Mesothelial cell of epicardium (in vitro differentiated cells): ENCODE data around the gene RPL4. TPM values are rescaled to one million over a fixed set of nuclear protein-coding genes. Genes with fewer than 3 reads are reported as not detected.
"Not testable (repeated sequence)": the region's sequence is repeated elsewhere in the genome, so short reads cannot be mapped to it uniquely, and the experiment has no call there.

ENCODE experiments used
- DNase-seq, 2 experiments: peaks; one replicate each; pipeline ENCODE4 v3.0.0; 2021; ENCODE audit warnings: low spot score in 2 of 2; ENCODE audit not compliant: unreplicated experiment in 2 of 2
- H3K27ac Mint-ChIP-seq: 2 replicates; pipeline ENCODE4 v1.8.0; 2021; ENCODE audit warnings: mixed read lengths
- H3K27me3 Mint-ChIP-seq: 2 replicates; pipeline ENCODE4 v1.8.0; 2021; ENCODE audit warnings: low read depth, mixed read lengths
- H3K36me3 Mint-ChIP-seq: 2 replicates; pipeline ENCODE4 v1.8.0; 2021; ENCODE audit warnings: mixed read lengths
- H3K4me1 Mint-ChIP-seq: 2 replicates; pipeline ENCODE4 v1.8.0; 2021; ENCODE audit warnings: mixed read lengths
- H3K4me3 Mint-ChIP-seq: 2 replicates; pipeline ENCODE4 v1.8.0; 2021; ENCODE audit warnings: mild to moderate bottlenecking, moderate library complexity, mixed read lengths
- H3K9me3 Mint-ChIP-seq: 2 replicates; pipeline ENCODE4 v1.8.0; 2021; ENCODE audit warnings: mixed read lengths
- total RNA-seq: library from RNA; stranded (reverse); gene quantifications from 3 replicates; pipeline ENCODE4 v1.2.1, GENCODE V29; 2021
- TF ChIP-seq, protein P1 (sequence below): fragments of 200-600 bp; sonication (generic); IDR thresholded peaks from one replicate; pipeline ENCODE4 v1.5.0; 2021; ENCODE audit warnings: antibody characterized with exemption; ENCODE audit not compliant: unreplicated experiment

Gene RPL4
- total RNA-seq, 1 donor from 2014 or later: 2,828 TPM

- Mint-ChIP-seq H3K4me1 (no peaks in the 10 kb centered on the region), H3K27ac (no peak overlapping the region), H3K4me3 (no peak overlapping the region), H3K9me3 (no peaks in the 10 kb centered on the region), H3K27me3 (no peaks in the 10 kb centered on the region), H3K36me3 (no peaks in the 10 kb centered on the region)
- no peak for DNase-seq
- TF ChIP-seq, protein P1, sequence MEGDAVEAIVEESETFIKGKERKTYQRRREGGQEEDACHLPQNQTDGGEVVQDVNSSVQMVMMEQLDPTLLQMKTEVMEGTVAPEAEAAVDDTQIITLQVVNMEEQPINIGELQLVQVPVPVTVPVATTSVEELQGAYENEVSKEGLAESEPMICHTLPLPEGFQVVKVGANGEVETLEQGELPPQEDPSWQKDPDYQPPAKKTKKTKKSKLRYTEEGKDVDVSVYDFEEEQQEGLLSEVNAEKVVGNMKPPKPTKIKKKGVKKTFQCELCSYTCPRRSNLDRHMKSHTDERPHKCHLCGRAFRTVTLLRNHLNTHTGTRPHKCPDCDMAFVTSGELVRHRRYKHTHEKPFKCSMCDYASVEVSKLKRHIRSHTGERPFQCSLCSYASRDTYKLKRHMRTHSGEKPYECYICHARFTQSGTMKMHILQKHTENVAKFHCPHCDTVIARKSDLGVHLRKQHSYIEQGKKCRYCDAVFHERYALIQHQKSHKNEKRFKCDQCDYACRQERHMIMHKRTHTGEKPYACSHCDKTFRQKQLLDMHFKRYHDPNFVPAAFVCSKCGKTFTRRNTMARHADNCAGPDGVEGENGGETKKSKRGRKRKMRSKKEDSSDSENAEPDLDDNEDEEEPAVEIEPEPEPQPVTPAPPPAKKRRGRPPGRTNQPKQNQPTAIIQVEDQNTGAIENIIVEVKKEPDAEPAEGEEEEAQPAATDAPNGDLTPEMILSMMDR: no peak
Measured at GRCh38 chr15:66472176-66472999, 32.3 kb downstream of the RPL4 start.

DNA sequence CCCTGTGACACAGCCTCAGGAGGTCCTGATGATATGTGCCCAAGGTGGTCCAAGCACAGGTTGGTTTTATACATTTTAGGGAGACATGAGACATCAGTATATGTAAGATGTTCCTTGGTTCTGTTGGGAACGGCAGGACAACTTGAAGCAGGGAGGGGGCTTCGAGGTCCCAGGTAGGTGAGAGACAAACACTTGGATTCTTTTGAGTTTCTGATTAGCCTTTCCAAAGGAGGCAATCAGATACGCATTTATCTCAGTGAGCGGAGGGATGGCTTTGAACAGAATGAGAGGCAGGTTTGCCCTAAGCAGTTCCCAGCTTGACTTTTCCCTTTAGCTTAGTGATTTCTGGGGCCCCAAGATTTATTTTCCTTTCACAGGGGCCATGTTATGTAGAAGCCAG lies 33.8 kb downstream of the RPL4 start:
- not testable (repeated sequence) for H3K27me3 Mint-ChIP-seq, H3K36me3 Mint-ChIP-seq, H3K27ac Mint-ChIP-seq, H3K4me3 Mint-ChIP-seq, H3K9me3 Mint-ChIP-seq, H3K4me1 Mint-ChIP-seq, DNase-seq

- H3K27ac Mint-ChIP-seq, H3K27me3 Mint-ChIP-seq, H3K4me3 Mint-ChIP-seq, DNase-seq, H3K4me1 Mint-ChIP-seq: not testable (repeated sequence)
- peaks cover 13% of the 10 kb centered on the region for H3K9me3 Mint-ChIP-seq
- H3K36me3 Mint-ChIP-seq: peaks cover 19% of the 10 kb centered on the region
Measured at GRCh38 chr15:66467162-66468040, 37.3 kb downstream of the RPL4 start.

- H3K27me3 Mint-ChIP-seq, DNase-seq, H3K4me3 Mint-ChIP-seq, H3K27ac Mint-ChIP-seq, H3K4me1 Mint-ChIP-seq: not testable (repeated sequence)
- Mint-ChIP-seq H3K9me3 (peaks cover 13% of the 10 kb centered on the region), H3K36me3 (peaks cover 19% of the 10 kb centered on the region)
Measured at GRCh38 chr15:66465294-66465693, 39.4 kb downstream of the RPL4 start.

DNA sequence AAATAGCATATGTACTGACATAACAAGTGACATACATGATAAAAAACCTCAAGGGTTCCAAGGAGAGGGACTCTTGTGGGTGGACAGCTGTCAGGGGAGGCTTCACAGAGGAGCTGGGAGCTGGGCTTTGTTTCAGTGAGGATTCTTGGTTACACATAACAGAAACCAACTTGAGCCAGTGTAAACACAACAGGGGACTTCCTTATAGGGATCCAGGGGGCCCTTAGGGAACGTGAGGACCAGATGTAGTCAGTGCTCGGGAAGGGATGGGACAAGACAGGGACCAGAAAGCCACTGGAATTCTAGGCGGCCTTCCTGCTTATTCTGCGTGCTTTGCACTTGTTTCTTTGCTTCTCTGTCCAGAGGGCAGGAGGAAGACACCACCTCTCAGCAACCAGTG lies 42.0 kb downstream of the RPL4 start:
- peaks cover 19% of the 10 kb centered on the region for H3K36me3 Mint-ChIP-seq

DNA sequence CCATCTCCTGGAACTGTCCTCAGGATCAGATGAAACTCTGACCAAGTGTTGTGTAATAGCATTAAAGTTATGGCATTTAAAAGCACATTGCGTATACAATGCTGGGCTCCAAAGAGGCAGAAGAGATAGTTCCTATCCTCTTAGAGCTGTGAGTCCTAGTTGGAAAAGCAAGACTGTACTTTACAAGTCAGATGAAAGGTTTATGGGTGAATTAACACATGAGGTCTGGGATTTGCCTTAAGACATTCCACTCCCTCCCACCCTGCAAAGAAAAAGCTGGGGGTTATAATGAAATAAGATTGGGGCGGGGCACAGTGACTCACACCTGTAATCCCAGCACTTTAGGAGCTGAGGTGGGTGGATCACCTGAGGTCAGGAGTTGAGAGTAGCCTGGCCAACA lies 42.7 kb downstream of the RPL4 start:
- no peak overlapping the region for H3K27ac Mint-ChIP-seq
- no peaks in the 10 kb centered on the region for H3K4me1 Mint-ChIP-seq
- no peaks in the 10 kb centered on the region for H3K27me3 Mint-ChIP-seq
- H3K9me3 Mint-ChIP-seq: peaks cover 13% of the 10 kb centered on the region
- TF ChIP-seq, protein P1: no peak
- peaks cover 15% of the 10 kb centered on the region for H3K36me3 Mint-ChIP-seq
- H3K4me3 Mint-ChIP-seq: no peak overlapping the region
- DNase-seq: no peak

More for the DNA sequence above, 42.0 kb downstream of the RPL4 start:
- H3K4me1 Mint-ChIP-seq: no peaks in the 10 kb centered on the region
- TF ChIP-seq, protein P1: no peak
- DNase-seq: no peak
- H3K9me3 Mint-ChIP-seq: peaks cover 13% of the 10 kb centered on the region
- H3K27ac Mint-ChIP-seq: no peak overlapping the region
- H3K27me3 Mint-ChIP-seq: no peaks in the 10 kb centered on the region
- no peak overlapping the region for H3K4me3 Mint-ChIP-seq

- H3K27ac Mint-ChIP-seq, DNase-seq, H3K4me3 Mint-ChIP-seq, H3K4me1 Mint-ChIP-seq, H3K27me3 Mint-ChIP-seq: not testable (repeated sequence)
- H3K36me3 Mint-ChIP-seq: peaks cover 11% of the 10 kb centered on the region
- H3K9me3 Mint-ChIP-seq: peaks cover 13% of the 10 kb centered on the region
Measured at GRCh38 chr15:66461294-66461693, 43.4 kb downstream of the RPL4 start.
